SK-MEL-5 (cell line): ENCODE results near the gene FRRS1. TPM values are rescaled to one million over a fixed set of nuclear protein-coding genes. Genes with fewer than 3 reads are reported as not detected.

Source experiments
- DNase-seq: peaks from one replicate; pipeline ENCODE4 v3.0.0-alpha.2; 2016; ENCODE audit warnings: low read depth, low spot score
- in situ Hi-C: cut with HindIII; loops from 2 replicates; pipeline ENCODE4 v1.10.0; 2016; ENCODE audit warnings: low sequenced_read_pairs, high pct_unique_total_duplicates, low pct_unique_long_range_greater_than_20kb
- small RNA-seq, 2 experiments: library from RNA; depleted of rRNA; stranded (forward); fragments of <200 nt; gene quantifications; one replicate each; pipeline ENCODE3, GENCODE V24; 2014
- total RNA-seq: library from RNA; depleted of rRNA; stranded (reverse); fragments of >200 nt; shearing (Covaris generic); gene quantifications from 2 replicates; pipeline ENCODE4 v1.2.3, GENCODE V29; 2014; rRNA removed

Gene FRRS1
- total RNA-seq, 1 experiment from 2014 or later = 7.6 TPM

DNA sequence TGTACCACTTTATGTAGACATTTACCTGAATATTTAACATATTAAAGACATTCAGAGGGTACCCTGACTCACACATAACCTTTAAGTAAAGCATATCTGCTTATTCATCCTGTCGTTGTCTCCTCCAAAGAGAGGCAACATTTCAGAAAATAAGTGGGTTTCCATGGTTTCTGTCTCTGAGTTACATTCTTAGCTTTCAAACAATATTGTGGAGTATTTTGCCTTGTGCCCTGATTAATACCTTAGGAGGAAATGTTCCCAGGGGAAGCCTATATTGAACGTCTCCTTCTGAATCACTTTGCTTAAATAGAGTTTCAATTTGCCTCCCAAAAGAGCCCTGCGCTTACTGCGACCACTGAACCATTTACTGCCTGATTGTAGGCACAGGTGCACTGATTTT is 94.4 kb downstream of the FRRS1 start:
- in situ Hi-C loops = no loop called here
- DNase-seq = no peak

DNA sequence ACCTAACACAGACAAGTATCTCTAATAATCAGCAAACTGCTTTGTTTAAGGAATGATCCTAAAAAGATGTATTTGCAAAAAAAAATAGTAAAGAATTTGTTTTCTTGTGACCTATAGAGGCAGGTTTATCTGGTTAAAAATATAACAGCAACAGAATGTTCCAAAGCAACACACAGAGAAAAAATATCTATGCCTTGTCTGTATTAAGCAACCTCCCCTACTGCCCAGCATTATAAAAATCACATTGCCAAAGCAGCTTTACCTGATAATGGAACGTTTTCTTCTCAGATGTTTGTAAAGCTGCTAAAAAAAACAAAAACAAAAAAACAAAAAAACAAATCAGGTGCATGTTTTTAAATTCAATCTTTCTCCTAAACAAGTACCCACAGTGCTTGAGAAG is 95.9 kb downstream of the FRRS1 start:
- no peak for DNase-seq
- in situ Hi-C loops = no loop called here

DNA sequence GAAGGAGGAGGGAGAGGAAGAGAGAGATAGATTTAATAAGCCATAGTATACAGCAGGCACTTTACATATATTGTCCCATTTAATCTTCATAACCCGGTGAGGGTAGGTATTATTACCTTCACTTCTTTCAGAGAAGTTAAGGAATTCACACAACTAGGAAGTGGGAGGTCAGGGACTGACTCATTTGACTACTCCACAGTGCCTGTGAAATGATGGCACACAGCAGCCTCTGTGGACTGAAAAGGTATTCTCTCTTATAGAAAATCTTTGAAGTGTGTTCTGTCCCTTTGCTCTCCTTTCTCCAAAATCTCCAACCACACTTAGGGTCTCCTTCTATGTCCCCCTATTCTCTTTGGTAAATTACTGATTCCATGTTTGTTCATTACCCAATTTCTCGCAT is 96.6 kb downstream of the FRRS1 start:
- in situ Hi-C loops = no loop called here
- DNase-seq = no peak

DNA sequence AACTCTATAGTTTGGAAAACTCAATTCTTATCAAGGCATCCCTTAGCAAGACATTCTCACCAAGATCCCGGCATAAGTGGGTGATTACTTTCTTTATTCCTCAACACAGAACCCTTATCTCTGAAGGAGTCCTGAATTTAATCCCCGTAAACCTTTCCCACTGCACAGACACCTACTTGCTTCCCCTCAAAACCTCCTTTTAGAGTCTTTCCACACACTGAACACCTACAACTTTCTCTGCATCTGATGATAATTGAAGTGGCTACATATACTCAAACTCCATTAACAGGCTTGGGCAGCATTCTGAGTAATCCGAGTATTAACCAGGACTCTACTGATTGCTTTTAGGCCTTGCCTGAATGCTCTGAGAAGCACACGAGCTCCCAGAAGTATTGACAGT is 97.1 kb downstream of the FRRS1 start:
- in situ Hi-C loops = no loop called here
- no peak for DNase-seq

DNA sequence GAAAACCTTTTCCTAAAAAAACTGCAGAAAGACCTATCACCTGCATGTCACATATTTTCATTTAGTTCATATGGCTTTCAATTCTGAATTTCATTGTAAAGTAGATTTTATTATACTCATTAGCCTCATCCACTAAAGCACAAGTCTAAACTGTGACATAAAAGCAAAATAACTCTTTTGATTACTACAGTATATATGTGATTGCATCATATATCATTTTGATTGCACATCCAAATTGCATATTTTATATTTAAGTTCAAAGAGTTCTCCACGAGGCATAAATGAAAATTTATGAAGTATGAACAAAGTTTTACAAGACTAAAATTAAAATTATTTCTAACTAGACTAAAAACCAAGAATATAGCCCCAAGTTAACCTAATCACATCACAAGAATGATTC is 101.2 kb downstream of the FRRS1 start:
- DNase-seq = no peak
- in situ Hi-C loops = no loop called here

DNA sequence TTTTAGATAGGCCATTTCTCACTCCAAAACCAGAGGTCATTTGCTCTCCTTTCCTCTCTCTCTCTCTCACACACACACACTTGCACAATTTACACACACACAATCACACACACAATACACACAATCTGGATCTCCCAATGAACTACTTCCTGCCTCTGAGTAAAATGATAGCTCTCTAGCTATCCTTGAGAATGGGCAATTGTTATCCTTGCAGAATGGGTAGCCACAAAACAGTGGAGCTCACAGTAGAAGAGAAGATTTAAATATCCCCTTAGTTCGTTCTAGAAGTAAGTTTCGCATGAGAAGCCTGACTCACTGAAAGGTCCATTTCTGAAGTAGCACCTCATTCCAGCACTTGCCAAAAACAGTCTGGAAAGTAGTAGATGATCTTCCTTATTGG is 102.9 kb downstream of the FRRS1 start:
- peak; percentile 55 for DNase-seq
- in situ Hi-C loops = no loop called here

DNA sequence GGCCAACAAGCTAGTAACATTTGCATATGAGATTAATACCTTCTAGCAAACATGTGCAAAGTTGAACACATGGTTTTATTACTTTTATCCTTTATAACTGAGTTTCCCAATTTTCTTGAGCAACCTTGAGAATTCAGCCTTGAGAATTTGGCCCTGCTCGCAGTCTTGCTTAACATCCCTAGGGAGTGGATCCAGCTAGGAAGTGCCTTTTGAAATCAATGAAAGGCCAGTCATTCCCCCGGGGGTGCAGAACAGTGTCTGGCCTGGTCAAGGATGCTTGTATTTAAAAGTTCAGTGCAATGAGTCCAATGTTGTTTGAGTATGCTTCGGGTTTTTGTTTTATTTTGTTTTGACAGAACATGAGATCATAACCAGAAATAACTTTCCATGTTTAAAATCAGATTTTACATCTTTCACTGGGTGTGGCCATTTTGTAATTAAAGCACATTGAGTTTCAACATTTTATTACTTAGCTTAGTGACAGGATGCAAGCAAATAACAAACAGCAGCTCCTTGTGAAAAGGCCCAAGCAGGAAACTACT is 103.8 kb downstream of the FRRS1 start:
- peak; percentile 81 for DNase-seq
- in situ Hi-C loops = no loop called here

DNA sequence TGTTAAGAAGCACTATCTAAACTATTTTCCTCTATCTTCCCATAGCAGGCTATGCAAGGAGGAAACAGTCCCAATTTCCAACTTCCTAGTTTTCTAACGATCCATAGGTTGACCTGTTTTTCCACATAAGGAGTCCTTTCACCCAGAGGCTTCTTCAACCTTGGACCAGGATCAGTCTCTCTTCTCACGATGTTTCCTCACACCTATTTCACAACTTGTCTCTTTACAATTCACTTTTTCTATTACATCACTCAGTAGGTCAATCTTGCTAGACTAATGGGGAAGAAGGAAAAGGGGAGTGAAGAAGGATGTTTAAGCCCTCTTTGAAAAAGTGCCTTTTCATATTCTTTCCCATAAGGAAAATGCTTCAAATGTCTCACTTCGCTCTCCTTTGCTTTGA is 104.7 kb downstream of the FRRS1 start:
- no peak for DNase-seq
- in situ Hi-C loops = no loop called here

DNA sequence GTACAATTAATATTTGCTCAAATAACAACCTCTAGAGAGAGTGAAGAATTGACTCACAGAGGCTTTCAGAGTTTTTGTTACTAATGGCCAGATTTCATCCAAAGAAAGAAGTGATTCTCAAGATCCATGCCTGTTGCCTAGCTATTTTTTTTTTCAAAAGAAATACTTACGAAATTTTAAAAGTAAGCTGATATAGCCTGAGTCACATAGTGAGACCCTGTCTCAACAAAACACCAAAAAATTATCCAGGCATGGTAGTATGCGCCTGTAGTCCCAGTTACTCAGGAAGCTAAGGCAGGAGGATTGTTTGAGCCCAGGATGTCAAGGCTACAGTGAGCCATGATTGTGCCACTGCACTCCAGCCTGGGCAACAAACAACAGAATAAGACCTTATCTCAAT is 105.9 kb downstream of the FRRS1 start:
- in situ Hi-C loops = no loop called here

DNA sequence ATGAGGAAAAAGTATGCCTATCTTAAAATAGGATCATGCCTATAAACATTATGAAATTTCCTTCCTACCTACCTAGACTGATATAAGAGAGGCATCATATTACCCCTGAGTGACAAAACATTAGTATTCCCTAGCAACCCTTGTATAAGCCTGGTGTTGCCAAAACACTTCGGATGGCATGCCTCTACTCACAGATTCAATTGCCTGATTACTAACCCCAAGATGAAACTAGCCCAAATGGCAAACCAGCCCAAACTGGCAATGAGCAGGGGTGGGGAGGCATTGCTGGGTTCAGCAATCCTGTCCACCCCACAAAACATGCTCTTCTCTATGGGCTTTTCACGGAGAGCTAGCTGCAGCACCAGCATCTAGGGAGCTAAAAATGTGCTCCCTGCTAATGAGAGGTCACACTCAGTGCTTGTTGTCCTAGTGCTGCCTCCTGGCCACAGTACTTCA is 106.7 kb downstream of the FRRS1 start:
- in situ Hi-C loops = no loop called here
- DNase-seq = no peak

More for the DNA sequence above, 105.9 kb downstream of the FRRS1 start:
- no peak for DNase-seq

Small RNA genes within 50 kb of the gene (small RNA-seq; reads per million reads assigned to genes)
- gene RF00019 = 0 reads per million in 2 experiments
- 0.02 to 0.10 reads per million in 2 experiments for gene RNU4-75P

Other genes with a start within 250 kb of the FRRS1 start
- gene PALMD, start 120.5 kb downstream of the FRRS1 start, total RNA-seq = 0.11 and 0.40 TPM in 2 replicates
- 9.1 and 9.3 TPM in 2 replicates for gene AGL, start 83.7 kb upstream of the FRRS1 start, total RNA-seq
- 22.9 and 24.4 TPM in 2 replicates for gene SLC35A3, start 203.4 kb upstream of the FRRS1 start, total RNA-seq